RCC 7860 (cell line): ENCODE data around the gene ZSCAN12.

Experiments used
- DNase-seq: peaks from one replicate; pipeline ENCODE4 v3.0.0-alpha.2; 2015; ENCODE audit warnings: low spot score
- FAIRE-seq: peaks from 2 replicates; lab custom pipeline; 2012; peaks lifted over from hg19 to GRCh38; lab: Jason Lieb, UNC

Gene ZSCAN12

GRCh38 chr6:28355743-28356665 lies 43.5 kb downstream of the ZSCAN12 start:
- FAIRE-seq = peak; percentile 59

GRCh38 chr6:28354688-28355554 lies 44.6 kb downstream of the ZSCAN12 start:
- DNase-seq (no peak), FAIRE-seq (no peak)

More at GRCh38 chr6:28355743-28356665, 43.5 kb downstream of the ZSCAN12 start:
- peak; percentile 73 for DNase-seq

GRCh38 chr6:28353981-28354676 lies 45.4 kb downstream of the ZSCAN12 start:
- peak; percentile 89 for DNase-seq
- no peak for FAIRE-seq

GRCh38 chr6:28353356-28353755 lies 46.2 kb downstream of the ZSCAN12 start:
- FAIRE-seq (no peak), DNase-seq (no peak)

GRCh38 chr6:28351493-28351925 lies 48.0 kb downstream of the ZSCAN12 start:
- no peak for DNase-seq
- no peak for FAIRE-seq

- DNase-seq = no peak
- no peak for FAIRE-seq
These were observed 48.5 kb downstream of the ZSCAN12 start for GRCh38 chr6:28351087-28351486.

GRCh38 chr6:28349892-28350737 lies 49.4 kb downstream of the ZSCAN12 start, which contains the start of gene ZKSCAN3:
ZKSCAN3 (plus strand) TSS chr6:28349947; CDS start chr6:28359587, 9,640 bp downstream.
- FAIRE-seq = peak; percentile 12

GRCh38 chr6:28349344-28349891 lies 50.1 kb downstream of the ZSCAN12 start:
- no peak for FAIRE-seq
- DNase-seq = no peak

More at GRCh38 chr6:28349892-28350737, 49.4 kb downstream of the ZSCAN12 start, which contains the start of gene ZKSCAN3:
- DNase-seq = peak; percentile 63

GRCh38 chr6:28347119-28347518 lies 52.4 kb downstream of the ZSCAN12 start:
- no peak for FAIRE-seq
- DNase-seq = no peak

GRCh38 chr6:28345201-28345600 lies 54.3 kb downstream of the ZSCAN12 start:
- FAIRE-seq (no peak), DNase-seq (no peak)

GRCh38 chr6:28343898-28344677 lies 55.5 kb downstream of the ZSCAN12 start:
- DNase-seq (no peak), FAIRE-seq (no peak)

- DNase-seq (no peak), FAIRE-seq (no peak)
These were observed 59.0 kb downstream of the ZSCAN12 start for GRCh38 chr6:28340310-28341095.

- FAIRE-seq (no peak), DNase-seq (no peak)
These were observed 62.4 kb downstream of the ZSCAN12 start for GRCh38 chr6:28337121-28337520.

- FAIRE-seq (peak; percentile 92), DNase-seq (peak; percentile 86)
These were observed 63.0 kb downstream of the ZSCAN12 start for GRCh38 chr6:28336284-28337120.

GRCh38 chr6:28335564-28336283 lies 63.8 kb downstream of the ZSCAN12 start, which contains the start of gene ZSCAN31:
ZSCAN31 (minus strand) TSS chr6:28336148; CDS start chr6:28329683, 6,465 bp downstream.
- peak; percentile 92 for DNase-seq
- FAIRE-seq = peak; percentile 82

- DNase-seq = no peak
- FAIRE-seq = no peak
These were observed 64.4 kb downstream of the ZSCAN12 start for GRCh38 chr6:28335040-28335563.
